Peyer's patch (tissue), 4 donors: Measurements from ENCODE around the gene CFAP20. TPM values are rescaled to one million over a fixed set of nuclear protein-coding genes. Genes with fewer than 3 reads are reported as not detected.

Experiments used
- DNase-seq, 3 donors: peaks; one replicate each; pipeline ENCODE4 v3.0.0-alpha.2; 2017 to 2019
- H3K27ac ChIP-seq, 4 donors: fragments of 200-600 bp; sonication (generic); one replicate each; pipeline ENCODE4 v1.5.1; 2016 to 2019
- H3K27me3 ChIP-seq, 2 donors: fragments of 200-600 bp; sonication (generic); one replicate each; pipeline ENCODE4 v1.5.1; 2019
- H3K36me3 ChIP-seq, 3 donors: fragments of 200-600 bp; sonication (generic); one replicate each; pipeline ENCODE4 v1.5.1; 2016 to 2019
- H3K4me1 ChIP-seq, 4 donors: fragments of 200-600 bp; sonication (generic); one replicate each; pipeline ENCODE4 v1.5.1; 2016 to 2019
- H3K4me3 ChIP-seq, 4 donors: fragments of 200-600 bp; sonication (generic); 1 replicate in 3 of 4; 2 replicates in 1 of 4; pipeline ENCODE4 v1.5.1; 2016 to 2019; ENCODE audit warnings: mild to moderate bottlenecking in 1 of 4
- H3K9me3 ChIP-seq, 4 donors: fragments of 200-600 bp; sonication (generic); one replicate each; pipeline ENCODE4 v1.5.1; 2016 to 2019; ENCODE audit warnings: mild to moderate bottlenecking in 1 of 4
- CTCF ChIP-seq, 6 experiments: fragments of 450-650 bp in 4 of 6; fragments of 200-600 bp in 2 of 6; sonication (generic) in 1 of 6; IDR thresholded peaks; one replicate each; pipeline ENCODE4 v1.5.1; 2017 to 2019; ENCODE audit warnings: antibody characterized with exemption in 6 of 6, mild to moderate bottlenecking in 3 of 6, moderate library complexity in 1 of 6
- POLR2A ChIP-seq, 2 donors: fragments of 450-650 bp; IDR thresholded peaks; one replicate each; pipeline ENCODE4 v1.5.1; 2017; ENCODE audit warnings: antibody characterized with exemption in 2 of 2, mild to moderate bottlenecking in 2 of 2, moderate library complexity in 2 of 2
- total RNA-seq, 4 donors: library from RNA; depleted of rRNA; stranded (reverse); fragments of >200 nt; gene quantifications; one replicate each; pipeline ENCODE4 v1.1.0, GENCODE V29; 2016

CFAP20 gene
- total RNA-seq, 4 donors from 2014 or later = 5.8 to 47.7 (median 31.1) TPM

- H3K4me3 ChIP-seq = no peak overlapping the region
- DNase-seq = no peak
- no peaks in the 10 kb centered on the region for H3K9me3 ChIP-seq
- no peak for TF ChIP-seq CTCF (IDR thresholded peaks at IDR 0.05)
- no peak for TF ChIP-seq POLR2A (IDR thresholded peaks at IDR 0.05)
- H3K4me1 ChIP-seq = no peaks in the 10 kb centered on the region
- peaks cover 0 to 28% (median 0%) of the 10 kb centered on the region in 3 donors for H3K36me3 ChIP-seq
- no peaks in the 10 kb centered on the region for H3K27me3 ChIP-seq
- no peak overlapping the region for H3K27ac ChIP-seq
Observed at GRCh38 chr16:58158725-58159124, 29.5 kb upstream of the CFAP20 start.

GRCh38 chr16:58157951-58158540 is 28.9 kb upstream of the CFAP20 start:
- Histone ChIP-seq H3K27me3 (no peaks in the 10 kb centered on the region), H3K27ac (no peak overlapping the region), H3K36me3 (peaks cover 0 to 22% (median 0%) of the 10 kb centered on the region in 3 donors), H3K9me3 (no peaks in the 10 kb centered on the region), H3K4me1 (no peaks in the 10 kb centered on the region), H3K4me3 (no peak overlapping the region)
- TF ChIP-seq CTCF (IDR thresholded peaks at IDR 0.05) (no peak), POLR2A (IDR thresholded peaks at IDR 0.05) (no peak)
- no peak for DNase-seq

- Histone ChIP-seq H3K36me3 (peaks cover 0 to 14% (median 0%) of the 10 kb centered on the region in 3 donors), H3K4me3 (no peak overlapping the region), H3K27ac (no peak overlapping the region), H3K4me1 (no peaks in the 10 kb centered on the region), H3K27me3 (no peaks in the 10 kb centered on the region), H3K9me3 (no peaks in the 10 kb centered on the region)
- DNase-seq = no peak
- TF ChIP-seq CTCF (IDR thresholded peaks at IDR 0.05) (no peak), POLR2A (IDR thresholded peaks at IDR 0.05) (no peak)
Observed at GRCh38 chr16:58157239-58157638, 28.1 kb upstream of the CFAP20 start.

GRCh38 chr16:58155839-58156238 is 26.7 kb upstream of the CFAP20 start:
- no peaks in the 10 kb centered on the region for H3K27me3 ChIP-seq
- TF ChIP-seq POLR2A (IDR thresholded peaks at IDR 0.05) = no peak
- no peak for TF ChIP-seq CTCF (IDR thresholded peaks at IDR 0.05)
- no peak overlapping the region for H3K27ac ChIP-seq
- peaks cover 0 to under 1% (median 0%) of the 10 kb centered on the region in 3 donors for H3K36me3 ChIP-seq
- no peaks in the 10 kb centered on the region for H3K4me1 ChIP-seq
- H3K9me3 ChIP-seq = no peaks in the 10 kb centered on the region
- H3K4me3 ChIP-seq = no peak overlapping the region
- no peak for DNase-seq

GRCh38 chr16:58154345-58154744 is 25.2 kb upstream of the CFAP20 start:
- Histone ChIP-seq H3K27ac (no peak overlapping the region), H3K4me3 (no peak overlapping the region), H3K27me3 (no peaks in the 10 kb centered on the region), H3K36me3 (no peaks in the 10 kb centered on the region), H3K9me3 (no peaks in the 10 kb centered on the region), H3K4me1 (no peaks in the 10 kb centered on the region)
- no peak for DNase-seq
- TF ChIP-seq POLR2A (IDR thresholded peaks at IDR 0.05) = no peak
- no peak for TF ChIP-seq CTCF (IDR thresholded peaks at IDR 0.05)
